Right lobe of liver (tissue), 6 donors: ENCODE results near the gene ADCY5. TPM values are rescaled to one million over a fixed set of nuclear protein-coding genes. Genes with fewer than 3 reads are reported as not detected.
A peak's percentile ranks its signal among the peaks of the same experiment; 100 is the strongest.

Experiments used
- ATAC-seq, 4 donors: fragments of 200-7000 bp; cut with Tn5 transposase; one replicate each; pipeline ENCODE4 v1.9.1; 2020; ENCODE audit warnings: mild to moderate bottlenecking in 4 of 4, moderate library complexity in 4 of 4
- DNase-seq, 3 donors: peaks; one replicate each; pipeline ENCODE4 v3.0.0-alpha.2; 2020
- H3K27ac ChIP-seq, 3 donors: fragments of 200-600 bp; one replicate each; pipeline ENCODE4 v1.8.0; 2022
- H3K27me3 ChIP-seq, 2 donors: fragments of 200-600 bp; one replicate each; pipeline ENCODE4 v1.8.0; 2022
- H3K36me3 ChIP-seq, 4 donors: fragments of 200-600 bp; sonication (generic) in 1 of 4; one replicate each; pipeline versions ENCODE4 v1.5.1 to v1.8.0; 2017 to 2022; ENCODE audit warnings: control low read depth in 1 of 4
- H3K4me1 ChIP-seq, 4 donors: fragments of 200-600 bp; sonication (generic) in 1 of 4; one replicate each; pipeline versions ENCODE4 v1.5.1 to v1.8.0; 2017 to 2022; ENCODE audit warnings: control low read depth in 1 of 4
- H3K4me3 ChIP-seq, 3 donors: fragments of 200-600 bp; one replicate each; pipeline ENCODE4 v1.8.0; 2022
- H3K9me3 ChIP-seq, 4 donors: fragments of 200-600 bp; sonication (generic) in 1 of 4; one replicate each; pipeline versions ENCODE4 v1.5.1 to v1.8.0; 2017 to 2022; ENCODE audit warnings: control low read depth in 1 of 4
- POLR2A ChIP-seq: fragments of 450-650 bp; IDR thresholded peaks from one replicate; pipeline ENCODE4 v1.6.1; 2017; ENCODE audit warnings: antibody characterized with exemption, mild to moderate bottlenecking
- WGBS: methylation state at CpG from one replicate; pipeline ENCODE4 v1.1.6; 2018; ENCODE audit warnings: low coverage, low lambda C conversion rate; ENCODE audit not compliant: insufficient coverage; ENCODE audit errors: missing lambda C conversion rate; 5-methylcytosine and 5-hydroxymethylcytosine counted together
- intact Hi-C, 2 donors: fragments of 100-400 bp; cut with DNase I; formaldehyde crosslinking; loops; one replicate each; pipeline versions ENCODE4 v1.11.2 to v1.14.1; 2022
- total RNA-seq, 6 experiments: library from RNA; depleted of rRNA in 2 of 6; stranded (reverse); fragments of >200 nt in 2 of 6; fragmentation: NEBNext Ultra II Directional in 3 of 6; extraction: Animal tissue kit (Norgen Biotek cat#: 25700) in 3 of 6; gene quantifications; one replicate each; pipeline versions ENCODE4 v1.1.0 to v1.2.4, GENCODE V29; 2016 to 2023
- TF ChIP-seq, protein P1 (sequence below), 4 donors: fragments of 200-600 bp in 3 of 4; fragments of 450-650 bp in 1 of 4; IDR thresholded peaks; one replicate each; pipeline versions ENCODE4 v1.5.1 to v1.8.0; 2016 to 2022; ENCODE audit warnings: antibody characterized with exemption in 4 of 4, mild to moderate bottlenecking in 2 of 4
- donor health status: DM: no; HTN: yes; CAD: no.
- donor health status: DM: no; HTN: no; CAD: no.
- donor health status: DM: no; HTN: no; CAD: no.
- donor health status: DM: no; HTN: yes; CAD: no.
- donor health status: DM: no; HTN: yes; CAD: no.

ADCY5 gene
- total RNA-seq, 6 experiments from 2014 or later: 1.9 to 3.7 (median 2.7) TPM

DNA sequence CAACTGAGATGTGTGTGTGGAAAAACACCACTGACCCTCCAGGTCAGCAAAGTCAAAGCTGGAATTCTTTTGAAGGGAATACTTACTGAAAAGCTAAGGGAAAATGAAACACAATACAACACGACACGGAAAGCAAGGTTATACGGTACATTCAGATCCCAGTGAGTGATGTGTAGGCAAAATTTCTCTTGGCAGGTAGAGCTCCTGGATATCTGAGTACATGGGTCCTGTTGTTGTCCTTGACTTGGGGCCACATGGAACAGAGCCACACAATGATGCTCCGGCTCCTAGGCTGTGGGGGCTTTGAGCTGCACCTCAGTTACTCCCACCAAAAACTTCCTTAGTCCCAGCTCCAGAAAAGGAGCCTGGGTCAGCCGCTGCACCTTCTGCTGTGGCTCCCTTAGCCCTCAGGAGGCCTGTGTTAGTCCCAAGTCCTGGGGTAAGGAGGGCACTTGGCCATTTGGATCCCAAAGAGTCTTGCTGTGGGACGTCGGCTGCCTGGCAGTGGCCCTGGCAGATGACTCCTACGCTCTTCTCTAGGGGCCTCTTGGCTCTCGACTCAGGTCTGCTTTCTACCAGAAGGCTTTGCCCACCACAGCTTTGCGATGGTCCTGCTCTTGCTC is 95.6 kb downstream of the ADCY5 start:
- TF ChIP-seq, protein P1, sequence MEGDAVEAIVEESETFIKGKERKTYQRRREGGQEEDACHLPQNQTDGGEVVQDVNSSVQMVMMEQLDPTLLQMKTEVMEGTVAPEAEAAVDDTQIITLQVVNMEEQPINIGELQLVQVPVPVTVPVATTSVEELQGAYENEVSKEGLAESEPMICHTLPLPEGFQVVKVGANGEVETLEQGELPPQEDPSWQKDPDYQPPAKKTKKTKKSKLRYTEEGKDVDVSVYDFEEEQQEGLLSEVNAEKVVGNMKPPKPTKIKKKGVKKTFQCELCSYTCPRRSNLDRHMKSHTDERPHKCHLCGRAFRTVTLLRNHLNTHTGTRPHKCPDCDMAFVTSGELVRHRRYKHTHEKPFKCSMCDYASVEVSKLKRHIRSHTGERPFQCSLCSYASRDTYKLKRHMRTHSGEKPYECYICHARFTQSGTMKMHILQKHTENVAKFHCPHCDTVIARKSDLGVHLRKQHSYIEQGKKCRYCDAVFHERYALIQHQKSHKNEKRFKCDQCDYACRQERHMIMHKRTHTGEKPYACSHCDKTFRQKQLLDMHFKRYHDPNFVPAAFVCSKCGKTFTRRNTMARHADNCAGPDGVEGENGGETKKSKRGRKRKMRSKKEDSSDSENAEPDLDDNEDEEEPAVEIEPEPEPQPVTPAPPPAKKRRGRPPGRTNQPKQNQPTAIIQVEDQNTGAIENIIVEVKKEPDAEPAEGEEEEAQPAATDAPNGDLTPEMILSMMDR (IDR thresholded peaks at IDR 0.05): no peak
- no peak for TF ChIP-seq POLR2A
- H3K27me3 ChIP-seq: no peaks in the 10 kb centered on the region
- no peak overlapping the region for H3K27ac ChIP-seq
- no peaks in the 10 kb centered on the region for H3K4me1 ChIP-seq
- DNase-seq (no peak), ATAC-seq (no peak)
- intact Hi-C loops: no loop called here
- WGBS: 91% methylated on average over 4 of the region's 10 CpGs
- no peak overlapping the region for H3K4me3 ChIP-seq
- no peaks in the 10 kb centered on the region for H3K9me3 ChIP-seq
- no peaks in the 10 kb centered on the region for H3K36me3 ChIP-seq

DNA sequence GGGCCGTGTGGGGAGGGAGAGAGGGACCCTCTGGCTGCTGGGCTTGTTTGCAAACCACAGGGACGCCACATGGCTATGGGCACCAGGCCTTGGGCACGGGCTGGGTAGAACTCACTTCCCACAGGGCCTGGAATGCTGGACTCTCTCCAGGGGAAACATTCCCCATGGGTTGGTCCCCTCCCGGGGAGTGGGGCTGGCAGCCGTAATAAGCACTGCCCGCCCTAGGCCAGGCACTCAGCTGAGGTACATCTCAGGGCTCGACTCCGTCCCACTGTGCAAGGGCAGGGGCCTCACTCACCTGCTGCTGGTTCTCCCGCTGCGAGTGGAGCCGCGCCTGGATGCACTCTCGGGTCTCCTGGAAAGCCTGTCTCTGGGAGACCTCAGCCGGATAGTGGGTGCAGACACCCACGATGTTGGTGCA is 96.7 kb downstream of the ADCY5 start:
- H3K27ac ChIP-seq: no peak overlapping the region
- no peak for DNase-seq
- intact Hi-C loops: no loop called here
- TF ChIP-seq POLR2A: no peak
- TF ChIP-seq, protein P1 (IDR thresholded peaks at IDR 0.05): no peak
- no peaks in the 10 kb centered on the region for H3K9me3 ChIP-seq
- no peaks in the 10 kb centered on the region for H3K27me3 ChIP-seq
- H3K4me1 ChIP-seq: no peaks in the 10 kb centered on the region
- H3K36me3 ChIP-seq: no peaks in the 10 kb centered on the region
- WGBS: 90% methylated on average over 9 of the region's 15 CpGs
- peak in 2 of 4 donors; percentile 39 to 45 for ATAC-seq
- H3K4me3 ChIP-seq: no peak overlapping the region

DNA sequence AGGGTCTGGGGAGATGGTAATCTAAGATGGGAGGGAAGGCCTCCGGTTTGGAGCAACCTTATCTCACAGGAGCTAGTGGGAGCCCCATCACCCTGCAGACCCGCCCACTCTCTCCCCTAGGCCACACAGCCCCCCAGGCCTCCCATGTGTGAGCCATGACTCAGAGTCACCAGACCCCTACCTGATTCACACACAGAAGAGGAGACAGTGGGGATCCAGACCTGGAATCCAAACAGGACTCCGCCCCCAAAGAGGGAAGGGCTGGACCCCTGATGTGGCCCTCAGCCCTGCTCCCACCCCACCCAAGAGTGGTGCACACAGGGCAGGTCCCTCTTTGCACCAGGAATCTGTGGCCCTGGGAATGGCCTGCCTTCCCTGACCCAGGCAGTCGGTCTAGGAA is 97.4 kb downstream of the ADCY5 start:
- WGBS: 60% methylated on average over 1 of the region's 4 CpGs
- no peak overlapping the region for H3K4me3 ChIP-seq
- H3K27ac ChIP-seq: no peak overlapping the region
- no peaks in the 10 kb centered on the region for H3K4me1 ChIP-seq
- DNase-seq: no peak
- no peaks in the 10 kb centered on the region for H3K9me3 ChIP-seq
- ATAC-seq: no peak
- H3K27me3 ChIP-seq: no peaks in the 10 kb centered on the region
- TF ChIP-seq, protein P1 (IDR thresholded peaks at IDR 0.05): no peak
- TF ChIP-seq POLR2A: no peak
- H3K36me3 ChIP-seq: no peaks in the 10 kb centered on the region
- intact Hi-C loops: no loop called here

DNA sequence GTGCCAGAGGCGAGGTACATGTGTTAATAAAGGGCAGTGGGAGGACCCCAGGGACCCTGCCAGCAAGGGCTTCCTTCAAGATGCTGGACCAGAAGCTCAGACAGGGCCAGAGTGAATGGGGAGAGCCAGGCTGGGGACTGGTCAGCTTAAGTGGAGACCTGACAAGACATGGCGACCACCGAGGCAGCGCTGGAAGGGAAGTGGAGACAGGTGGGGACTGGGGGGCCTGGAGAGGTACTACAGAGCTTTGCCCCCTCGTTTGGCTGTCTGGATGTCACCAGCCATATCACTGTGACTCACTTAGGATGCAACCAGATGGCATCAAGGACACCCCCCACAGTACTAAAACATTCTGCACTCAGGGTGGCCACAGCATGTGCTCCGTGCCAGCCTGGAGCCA is 97.9 kb downstream of the ADCY5 start:
- H3K27me3 ChIP-seq: no peaks in the 10 kb centered on the region
- H3K4me1 ChIP-seq: no peaks in the 10 kb centered on the region
- intact Hi-C loops: no loop called here
- WGBS: 47% methylated on average over 3 of the region's 6 CpGs
- DNase-seq (no peak), ATAC-seq (no peak)
- no peaks in the 10 kb centered on the region for H3K36me3 ChIP-seq
- H3K4me3 ChIP-seq: no peak overlapping the region
- no peak overlapping the region for H3K27ac ChIP-seq
- H3K9me3 ChIP-seq: no peaks in the 10 kb centered on the region
- TF ChIP-seq, protein P1 (IDR thresholded peaks at IDR 0.05): no peak
- TF ChIP-seq POLR2A: no peak
